Measurements from ENCODE around the gene LPIN1.

GRCh38 chr2:11810237-11810977 lies 64.0 kb downstream of the LPIN1 start:
- no peak for TF ChIP-seq CTCF (IDR thresholded peaks at IDR 0.05)
- TF ChIP-seq POLR2A (IDR thresholded peaks at IDR 0.05) = no peak
- TF ChIP-seq EP300 (IDR thresholded peaks at IDR 0.05) = no peak
